IMR-90 (cell line): ENCODE results near the gene GRB14. TPM values are rescaled to one million over a fixed set of nuclear protein-coding genes. Genes with fewer than 3 reads are reported as not detected.

Experiments used
- ATAC-seq: fragments of 200-7000 bp; cut with Tn5 transposase; 2 replicates; pipeline ENCODE4 v1.9.1; 2020; ENCODE audit warnings: low read depth, mild to moderate bottlenecking, moderate library complexity
- BruUV-seq: library from RNA; stranded (reverse); fragments of 400-500 nt; replicated peaks from 2 replicates; lab custom pipeline; 2021; lab: Mats Ljungman, UMichigan
- CTCF ChIA-PET: fragments of 300-600 bp; formaldehyde crosslinking; extraction: SDS; loops from one replicate; lab custom pipeline; 2021; ENCODE audit warnings: antibody characterized with exemption; lab: Yijun Ruan, JAX
- POLR2A ChIA-PET: fragments of 300-600 bp; sonication (Branson Sonifier 250); formaldehyde crosslinking; loops from one replicate; lab custom pipeline; 2022; ENCODE audit warnings: antibody characterized with exemption; ENCODE audit not compliant: unreplicated experiment; lab: Charles Lee
- DNase-seq: peaks from one replicate; pipeline ENCODE4 v3.0.0; 2013
- H2AFZ ChIP-seq: replicated peaks from 2 replicates; pipeline ENCODE3; 2013; ENCODE audit warnings: low read length, mild to moderate bottlenecking; ENCODE audit not compliant: poor library complexity
- H2AK5ac ChIP-seq: 2 replicates; pipeline ENCODE4 v1.6.1; 2013; ENCODE audit warnings: low read depth, low read length, inconsistent platforms
- H2AK9ac ChIP-seq: replicated peaks from 2 replicates; pipeline ENCODE3; 2013; ENCODE audit warnings: mild to moderate bottlenecking, low read depth, low read length, moderate library complexity; ENCODE audit not compliant: poor library complexity
- H2BK120ac ChIP-seq: 2 replicates; pipeline ENCODE4 v1.6.1; 2013; ENCODE audit warnings: low read depth, low read length, inconsistent platforms
- H2BK15ac ChIP-seq: 3 replicates; pipeline ENCODE4 v1.6.1; 2013; ENCODE audit warnings: low read depth, low read length, inconsistent platforms
- H2BK20ac ChIP-seq: 2 replicates; pipeline ENCODE4 v1.6.1; 2013; ENCODE audit warnings: low read depth, mild to moderate bottlenecking, inconsistent platforms, low read length, moderate library complexity
- H2BK5ac ChIP-seq: 2 replicates; pipeline ENCODE4 v1.6.1; 2013; ENCODE audit warnings: mild to moderate bottlenecking, low read depth, low read length, inconsistent platforms; ENCODE audit not compliant: poor library complexity, severe bottlenecking
- H3K14ac ChIP-seq: replicated peaks from 2 replicates; pipeline ENCODE4 v1.6.1; 2013; ENCODE audit warnings: low read depth, low read length, inconsistent platforms
- H3K18ac ChIP-seq: 2 replicates; pipeline ENCODE4 v1.6.1; 2013; ENCODE audit warnings: low read depth, low read length, control low read depth
- H3K23ac ChIP-seq: 2 replicates; pipeline ENCODE4 v1.6.1; 2013; ENCODE audit warnings: low read depth, low read length, inconsistent platforms
- H3K27ac ChIP-seq: 2 replicates; pipeline ENCODE4 v1.5.1; 2013; ENCODE audit warnings: mild to moderate bottlenecking, control low read depth, low read length; ENCODE audit not compliant: insufficient read depth
- H3K27me3 ChIP-seq: 2 replicates; pipeline ENCODE4 v1.6.1; 2013; ENCODE audit warnings: low read length; ENCODE audit not compliant: control insufficient read depth, insufficient read depth
- H3K36me3 ChIP-seq: 2 replicates; pipeline ENCODE4 v1.6.1; 2013; ENCODE audit warnings: low read length, mixed read lengths; ENCODE audit not compliant: control insufficient read depth, insufficient read depth
- H3K4ac ChIP-seq: 2 replicates; pipeline ENCODE4 v1.6.1; 2013; ENCODE audit warnings: low read depth, low read length, inconsistent platforms
- H3K4me1 ChIP-seq: 2 replicates; pipeline ENCODE4 v1.6.1; 2013; ENCODE audit warnings: low read length, mixed read lengths; ENCODE audit not compliant: control insufficient read depth, insufficient read depth
- H3K4me2 ChIP-seq: 2 replicates; pipeline ENCODE4 v1.6.1; 2013; ENCODE audit warnings: low read depth, mild to moderate bottlenecking, control low read depth, low read length, moderate library complexity
- H3K4me3 ChIP-seq: 2 replicates; pipeline ENCODE4 v1.5.1; 2013; ENCODE audit warnings: low read depth, mild to moderate bottlenecking, control low read depth, low read length, moderate library complexity; ENCODE audit not compliant: insufficient read depth
- H3K56ac ChIP-seq: 2 replicates; pipeline ENCODE4 v1.6.1; 2013; ENCODE audit warnings: low read length, inconsistent platforms; ENCODE audit not compliant: insufficient read depth; ENCODE audit errors: extremely low read depth
- H3K79me1 ChIP-seq, 2 experiments: 2 replicates each; pipeline ENCODE4 v1.6.1; 2013; ENCODE audit warnings: low read length in 2 of 2, inconsistent platforms in 1 of 2, low read depth in 1 of 2
- H3K9ac ChIP-seq: 2 replicates; pipeline ENCODE4 v1.6.1; 2013; ENCODE audit warnings: low read depth, low read length, control low read depth
- H3K9me1 ChIP-seq: 2 replicates; pipeline ENCODE4 v1.6.1; 2013; ENCODE audit warnings: low read length, inconsistent platforms; ENCODE audit not compliant: insufficient read depth
- H3K9me3 ChIP-seq: 2 replicates; pipeline ENCODE4 v1.6.1; 2013; ENCODE audit warnings: low read length; ENCODE audit not compliant: control insufficient read depth, insufficient read depth
- H4K20me1 ChIP-seq: 2 replicates; pipeline ENCODE4 v1.6.1; 2013; ENCODE audit warnings: low read length, inconsistent platforms; ENCODE audit not compliant: insufficient read depth
- H4K5ac ChIP-seq: 2 replicates; pipeline ENCODE4 v1.6.1; 2013; ENCODE audit warnings: mild to moderate bottlenecking, low read depth, low read length, control low read depth
- H4K8ac ChIP-seq, 2 experiments: 2 replicates each; pipeline ENCODE4 v1.6.1; 2013; ENCODE audit warnings: low read depth in 2 of 2, low read length in 2 of 2, control low read depth in 1 of 2, inconsistent platforms in 1 of 2
- H4K91ac ChIP-seq: 2 replicates; pipeline ENCODE4 v1.6.1; 2013; ENCODE audit warnings: low read depth, low read length, inconsistent platforms; ENCODE audit not compliant: insufficient read depth
- BHLHE40 ChIP-seq: fragments of 150-350 bp; IDR thresholded peaks from 2 replicates; pipeline ENCODE4 v1.6.1; 2016; ENCODE audit warnings: mild to moderate bottlenecking, low read depth, low read length
- CEBPB ChIP-seq: IDR thresholded peaks from 2 replicates; pipeline ENCODE4 v1.6.1; 2012; ENCODE audit warnings: low read depth, low read length, improper control_type of control experiment
- MAFK ChIP-seq: IDR thresholded peaks from 2 replicates; pipeline ENCODE4 v1.6.1; 2012; ENCODE audit warnings: low read depth, low read length, improper control_type of control experiment
- MAZ ChIP-seq: IDR thresholded peaks from 2 replicates; pipeline ENCODE4 v1.6.1; 2012; ENCODE audit warnings: low read depth, mild to moderate bottlenecking, low read length, improper control_type of control experiment, moderate library complexity, borderline replicate concordance
- MXI1 ChIP-seq: IDR thresholded peaks from 2 replicates; pipeline ENCODE4 v1.6.1; 2012; ENCODE audit warnings: low read depth, mild to moderate bottlenecking, low read length, moderate library complexity, borderline replicate concordance
- POLR2A ChIP-seq: IDR thresholded peaks from 2 replicates; pipeline ENCODE4 v1.6.1; 2012; ENCODE audit warnings: mild to moderate bottlenecking, low read depth, low read length
- RCOR1 ChIP-seq: IDR thresholded peaks from 2 replicates; pipeline ENCODE4 v1.6.1; 2012; ENCODE audit warnings: mild to moderate bottlenecking, low read length, improper control_type of control experiment; ENCODE audit not compliant: insufficient replicate concordance
- SMC3 ChIP-seq: fragments of 150-350 bp; IDR thresholded peaks from 2 replicates; pipeline ENCODE4 v1.6.1; 2016; ENCODE audit warnings: low read depth, mild to moderate bottlenecking, antibody characterized with exemption, low read length, moderate library complexity
- WGBS, 2 experiments: methylation state at CpG; one replicate each; pipeline versions ENCODE4 v1.1.5 to v1.1.7; 2013; ENCODE audit warnings: missing lambda C conversion rate in 2 of 2; ENCODE audit not compliant: insufficient read length in 1 of 2; ENCODE audit errors: extremely low coverage in 2 of 2; 5-methylcytosine and 5-hydroxymethylcytosine counted together
- dilution Hi-C: fragments of 300-500 bp; cut with HindIII; formaldehyde crosslinking; loops from one replicate; pipeline ENCODE4 v1.14.3; 2018; ENCODE audit warnings: low sequenced_read_pairs; ENCODE audit not compliant: unreplicated experiment
- in situ Hi-C: fragments of 300-500 bp; cut with MboI; formaldehyde crosslinking; loops from 3 replicates; pipeline ENCODE4 v1.14.3; 2019; ENCODE audit warnings: low sequenced_read_pairs, inconsistent platforms, mixed read lengths
- intact Hi-C: fragments of 100-400 bp; cut with micrococcal nuclease; formaldehyde crosslinking; loops from 2 replicates; pipeline ENCODE4 v1.10.0; 2022
- polyA plus RNA-seq, 3 experiments: library from polyadenylated mRNA; depleted of rRNA; stranded (reverse); fragments of >200 nt; gene quantifications; 2 replicates each; pipeline ENCODE4 v1.2.3, GENCODE V29; 2012; ENCODE audit warnings: low replicate concordance in 1 of 3
- total RNA-seq: library from RNA; depleted of rRNA; stranded (reverse); fragments of >200 nt; gene quantifications from 2 replicates; pipeline ENCODE4 v1.2.3, GENCODE V29; 2012
- TF ChIP-seq, protein P1 (sequence below): fragments of 150-350 bp; IDR thresholded peaks from 2 replicates; pipeline ENCODE4 v1.6.1; 2016; ENCODE audit warnings: low read depth, mild to moderate bottlenecking, low read length, moderate library complexity, borderline replicate concordance

GRB14 gene
- total and polyA plus RNA-seq, 2 of the 4 experiments (the other 2 are of a cell fraction), result not detected

DNA sequence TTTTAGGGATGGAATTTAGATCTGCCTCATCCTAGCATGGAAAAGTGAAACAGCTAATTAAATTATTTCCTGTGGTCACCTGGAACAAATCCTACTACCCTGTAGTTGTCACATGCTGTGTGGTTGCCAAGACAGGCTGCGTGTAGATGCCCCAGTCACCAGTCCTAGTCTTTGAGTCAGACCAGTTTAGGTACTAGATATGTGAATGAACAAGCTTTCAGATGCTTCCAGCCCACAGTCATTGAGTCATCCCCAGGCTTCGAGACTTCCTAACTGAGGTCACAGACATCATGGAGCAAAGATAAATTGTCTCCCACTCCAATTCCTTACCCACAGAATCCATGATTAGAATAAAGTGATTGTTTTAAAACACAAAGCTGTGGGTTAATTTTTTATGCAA, 35.8 kb upstream of the GRB14 start:
- no peak overlapping the region for H3K27ac ChIP-seq
- no peak overlapping the region for H3K23ac ChIP-seq
- H2AK5ac ChIP-seq, result no peak overlapping the region
- POLR2A ChIA-PET, result no interaction called here
- H3K18ac ChIP-seq, result no peak overlapping the region
- no peaks in the 10 kb centered on the region for H3K36me3 ChIP-seq
- H4K91ac ChIP-seq, result no peak overlapping the region
- no peak overlapping the region for H3K56ac ChIP-seq
- no peaks in the 10 kb centered on the region for H3K79me1 ChIP-seq
- in situ Hi-C loops, result no loop called here
- no peaks in the 10 kb centered on the region for H3K27me3 ChIP-seq
- H3K9ac ChIP-seq, result no peak overlapping the region
- H2BK15ac ChIP-seq, result no peak overlapping the region
- no peak overlapping the region for H2BK120ac ChIP-seq
- BruUV-seq, result no TSS peak
- no peak overlapping the region for H3K4me2 ChIP-seq
- H3K4ac ChIP-seq, result no peak overlapping the region
- TF ChIP-seq, protein P1, sequence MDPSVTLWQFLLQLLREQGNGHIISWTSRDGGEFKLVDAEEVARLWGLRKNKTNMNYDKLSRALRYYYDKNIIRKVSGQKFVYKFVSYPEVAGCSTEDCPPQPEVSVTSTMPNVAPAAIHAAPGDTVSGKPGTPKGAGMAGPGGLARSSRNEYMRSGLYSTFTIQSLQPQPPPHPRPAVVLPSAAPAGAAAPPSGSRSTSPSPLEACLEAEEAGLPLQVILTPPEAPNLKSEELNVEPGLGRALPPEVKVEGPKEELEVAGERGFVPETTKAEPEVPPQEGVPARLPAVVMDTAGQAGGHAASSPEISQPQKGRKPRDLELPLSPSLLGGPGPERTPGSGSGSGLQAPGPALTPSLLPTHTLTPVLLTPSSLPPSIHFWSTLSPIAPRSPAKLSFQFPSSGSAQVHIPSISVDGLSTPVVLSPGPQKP, result no peak
- TF ChIP-seq BHLHE40 (no peak), MAZ (no peak), POLR2A (no peak), SMC3 (no peak), MAFK (no peak), MXI1 (no peak), RCOR1 (no peak), CEBPB (no peak)
- H2BK20ac ChIP-seq, result no peak overlapping the region
- intact Hi-C loops, result no loop called here
- WGBS, 2 experiments, result no CpG with 5 or more reads among the region's 2 CpGs
- H3K4me1 ChIP-seq, result no peaks in the 10 kb centered on the region
- dilution Hi-C loops, result no loop called here
- H3K9me3 ChIP-seq, result no peaks in the 10 kb centered on the region
- CTCF ChIA-PET, result interaction anchor here (0.6 kb wide), 1 partner anchor 97 kb away, joined by 3 read pairs; no protein-coding TSS in a partner anchor
- H4K20me1 ChIP-seq, result no peaks in the 10 kb centered on the region
- no peak overlapping the region for H2AFZ ChIP-seq
- no peaks in the 10 kb centered on the region for H3K9me1 ChIP-seq
- no peak overlapping the region for H3K4me3 ChIP-seq
- no peak overlapping the region for H2BK5ac ChIP-seq
- H4K5ac ChIP-seq, result no peak overlapping the region
- H3K14ac ChIP-seq, result no peak overlapping the region
- DNase-seq (peak; percentile 40), ATAC-seq (peak; percentile 37)
- H2AK9ac ChIP-seq, result no peak overlapping the region
- no peak overlapping the region for H4K8ac ChIP-seq
